WTC11 (cell line): ENCODE results near the gene RNPS1. TPM values are rescaled to one million over a fixed set of nuclear protein-coding genes. Genes with fewer than 3 reads are reported as not detected.
A peak's percentile ranks its signal among the peaks of the same experiment; 100 is the strongest.

ENCODE experiments used
- ATAC-seq: fragments of 200-7000 bp; cut with Tn5 transposase; 2 replicates; pipeline ENCODE4 v1.10.0; 2021; ENCODE audit warnings: mild to moderate bottlenecking, moderate library complexity
- CTCF ChIA-PET: fragments of 300-600 bp; sonication (Branson Sonifier 250); formaldehyde crosslinking; loops from one replicate; lab custom pipeline; 2021; ENCODE audit warnings: antibody characterized with exemption; lab: Charles Lee
- POLR2A ChIA-PET: fragments of 350-600 bp; sonication (Branson Sonifier 250); formaldehyde crosslinking; loops from one replicate; lab custom pipeline; 2021; ENCODE audit warnings: antibody characterized with exemption; lab: Charles Lee
- DNase-seq: peaks from one replicate; pipeline ENCODE4 v3.0.0; 2021; ENCODE audit warnings: low spot score
- H3K27ac Mint-ChIP-seq: 2 replicates; pipeline ENCODE4 v1.8.0; 2021; ENCODE audit warnings: mixed read lengths
- H3K27me3 Mint-ChIP-seq: 2 replicates; pipeline ENCODE4 v1.8.0; 2021; ENCODE audit warnings: low read depth, mild to moderate bottlenecking, moderate library complexity, mixed read lengths
- H3K36me3 Mint-ChIP-seq: 2 replicates; pipeline ENCODE4 v1.8.0; 2021; ENCODE audit warnings: mixed read lengths
- H3K4me1 Mint-ChIP-seq: 2 replicates; pipeline ENCODE4 v1.8.0; 2022; ENCODE audit warnings: mixed read lengths
- H3K4me3 Mint-ChIP-seq: 2 replicates; pipeline ENCODE4 v1.8.0; 2021; ENCODE audit warnings: mild to moderate bottlenecking, moderate library complexity, mixed read lengths
- H3K9me3 Mint-ChIP-seq: 2 replicates; pipeline ENCODE4 v1.8.0; 2021; ENCODE audit warnings: mixed read lengths
- ATF1 ChIP-seq: sonication (generic); formaldehyde crosslinking; IDR thresholded peaks from 2 replicates; pipeline ENCODE4 v1.8.1; 2023; ENCODE audit warnings: mild to moderate bottlenecking, moderate library complexity, missing genetic modification reagents
- CREM ChIP-seq: sonication (generic); formaldehyde crosslinking; IDR thresholded peaks from 2 replicates; pipeline ENCODE4 v1.8.1; 2022; ENCODE audit warnings: mild to moderate bottlenecking, missing genetic modification reagents, moderate library complexity
- ESRRA ChIP-seq: sonication (generic); formaldehyde crosslinking; IDR thresholded peaks from 2 replicates; pipeline ENCODE4 v1.8.1; 2022; ENCODE audit warnings: mild to moderate bottlenecking, missing genetic modification reagents, borderline replicate concordance
- ETV6 ChIP-seq: sonication (generic); formaldehyde crosslinking; IDR thresholded peaks from 2 replicates; pipeline ENCODE4 v1.8.1; 2022; ENCODE audit warnings: mild to moderate bottlenecking, missing genetic modification reagents
- IRF2 ChIP-seq: sonication (generic); formaldehyde crosslinking; IDR thresholded peaks from 2 replicates; pipeline ENCODE4 v1.8.0; 2022; ENCODE audit warnings: low read depth, missing genetic modification reagents, borderline replicate concordance
- JUN ChIP-seq: sonication (generic); formaldehyde crosslinking; IDR thresholded peaks from 2 replicates; pipeline ENCODE4 v1.8.0; 2023; ENCODE audit warnings: mild to moderate bottlenecking, missing genetic modification reagents
- KAT7 ChIP-seq: sonication (generic); formaldehyde crosslinking; IDR thresholded peaks from 2 replicates; pipeline ENCODE4 v1.8.1; 2023; ENCODE audit warnings: missing genetic modification reagents, mild to moderate bottlenecking, borderline replicate concordance
- MYBL2 ChIP-seq: sonication (generic); formaldehyde crosslinking; IDR thresholded peaks from 2 replicates; pipeline ENCODE4 v1.8.1; 2023; ENCODE audit warnings: mild to moderate bottlenecking, moderate library complexity, missing genetic modification reagents
- NFE2L1 ChIP-seq: sonication (generic); formaldehyde crosslinking; IDR thresholded peaks from 2 replicates; pipeline ENCODE4 v1.8.1; 2023; ENCODE audit warnings: missing genetic modification reagents
- OVOL2 ChIP-seq: fragments of 250-450 bp; sonication (Bioruptor Pico); IDR thresholded peaks from 2 replicates; pipeline ENCODE4 v1.9.0; 2021; ENCODE audit warnings: mild to moderate bottlenecking, borderline replicate concordance
- SMAD4 ChIP-seq: sonication (generic); formaldehyde crosslinking; IDR thresholded peaks from 2 replicates; pipeline ENCODE4 v1.8.0; 2022; ENCODE audit warnings: mild to moderate bottlenecking, missing genetic modification reagents
- ZBTB21 ChIP-seq: sonication (generic); formaldehyde crosslinking; IDR thresholded peaks from 2 replicates; pipeline ENCODE4 v1.8.1; 2023; ENCODE audit warnings: mild to moderate bottlenecking, missing genetic modification reagents, borderline replicate concordance
- ZNF121 ChIP-seq: sonication (generic); formaldehyde crosslinking; IDR thresholded peaks from 2 replicates; pipeline ENCODE4 v1.8.0; 2023; ENCODE audit warnings: missing genetic modification reagents
- ZNF396 ChIP-seq: fragments of 250-450 bp; sonication (Bioruptor Pico); IDR thresholded peaks from 2 replicates; pipeline ENCODE4 v1.8.0; 2021; ENCODE audit warnings: mild to moderate bottlenecking, moderate library complexity, borderline replicate concordance
- ZNF423 ChIP-seq: fragments of 250-450 bp; sonication (Bioruptor Pico); IDR thresholded peaks from 2 replicates; pipeline ENCODE4 v2.1.2; 2022; ENCODE audit warnings: mild to moderate bottlenecking, moderate library complexity
- total RNA-seq: library from RNA; stranded (reverse); gene quantifications from 3 replicates; pipeline ENCODE4 v1.2.3, GENCODE V29; 2021
- TF ChIP-seq, protein P1 (sequence below): sonication (generic); formaldehyde crosslinking; IDR thresholded peaks from 2 replicates; pipeline ENCODE4 v1.8.1; 2023; ENCODE audit warnings: mild to moderate bottlenecking, moderate library complexity, missing genetic modification reagents
- TF ChIP-seq, protein P2 (sequence below): sonication (generic); formaldehyde crosslinking; IDR thresholded peaks from 2 replicates; pipeline ENCODE4 v1.8.1; 2022; ENCODE audit warnings: low read depth, mild to moderate bottlenecking, moderate library complexity, missing genetic modification reagents, borderline replicate concordance
- TF ChIP-seq, protein P3 (sequence below): fragments of 250-450 bp; sonication (Bioruptor Pico); IDR thresholded peaks from 2 replicates; pipeline ENCODE4 v1.9.0; 2021; ENCODE audit warnings: mild to moderate bottlenecking
- TF ChIP-seq, protein P4 (sequence below): sonication (generic); formaldehyde crosslinking; IDR thresholded peaks from 2 replicates; pipeline ENCODE4 v1.8.1; 2023; ENCODE audit warnings: mild to moderate bottlenecking, missing genetic modification reagents, borderline replicate concordance
- TF ChIP-seq, protein P5 (sequence below): sonication (generic); formaldehyde crosslinking; IDR thresholded peaks from 2 replicates; pipeline ENCODE4 v1.8.0; 2022; ENCODE audit warnings: mild to moderate bottlenecking, missing genetic modification reagents
- TF ChIP-seq, protein P6 (sequence below): sonication (generic); formaldehyde crosslinking; IDR thresholded peaks from 2 replicates; pipeline ENCODE4 v1.8.0; 2023; ENCODE audit warnings: missing genetic modification reagents
- TF ChIP-seq, protein P7 (sequence below): sonication (generic); formaldehyde crosslinking; IDR thresholded peaks from 2 replicates; pipeline ENCODE4 v1.8.1; 2023; ENCODE audit warnings: mild to moderate bottlenecking, missing genetic modification reagents
- TF ChIP-seq, protein P8 (sequence below): fragments of 250-450 bp; sonication (Bioruptor Pico); IDR thresholded peaks from 2 replicates; pipeline ENCODE4 v1.8.0; 2021; ENCODE audit warnings: mild to moderate bottlenecking

Gene RNPS1
- total RNA-seq, 1 experiment from 2014 or later, result 331 TPM

DNA sequence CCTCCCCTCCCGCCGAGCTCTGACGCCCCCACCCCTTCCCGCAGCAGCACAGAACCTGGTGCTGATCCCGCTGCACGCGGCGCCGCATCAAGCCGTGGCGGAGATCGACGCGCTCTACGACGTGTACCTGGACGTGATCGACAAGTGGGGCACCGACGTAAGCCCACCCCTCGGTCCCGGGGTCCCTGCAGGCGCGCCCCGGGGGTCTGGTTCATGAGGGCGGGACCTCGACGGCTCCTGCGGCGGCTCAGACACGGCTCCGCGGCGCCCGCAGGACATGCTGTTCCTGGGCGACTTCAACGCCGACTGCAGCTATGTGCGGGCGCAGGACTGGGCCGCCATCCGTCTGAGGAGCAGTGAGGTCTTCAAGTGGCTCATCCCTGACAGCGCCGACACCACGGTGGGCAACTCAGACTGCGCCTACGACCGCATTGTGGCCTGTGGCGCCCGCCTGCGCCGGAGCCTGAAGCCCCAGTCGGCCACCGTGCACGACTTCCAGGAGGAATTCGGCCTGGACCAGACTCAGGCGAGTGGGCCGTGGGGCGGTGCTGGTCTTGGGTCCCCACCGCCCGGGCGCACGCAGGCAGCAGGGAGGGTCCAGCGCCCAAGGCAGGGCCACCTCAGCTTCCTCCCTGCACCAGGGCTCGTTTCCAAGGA, 30.3 kb downstream of the RNPS1 start:
- ChIA-PET CTCF (interaction anchor here (1.6 to 4.5 kb wide), 5 partner anchors 14 to 264 kb away, joined by 3 to 51 read pairs (median 17); partner anchors contain the start of genes CASKIN1, ECI1 and PGP), POLR2A (interaction anchor here (0.5 to 4.1 kb wide), 5 partner anchors 14 to 85 kb away, joined by 3 to 28 read pairs (median 3); partner anchors contain the start of genes ECI1 and PGP)
- ATAC-seq (peak; percentile 24), DNase-seq (peak; percentile 53)
- no peaks in the 10 kb centered on the region for H3K4me1 Mint-ChIP-seq
- H3K9me3 Mint-ChIP-seq, result no peaks in the 10 kb centered on the region
- peaks cover 16% of the 10 kb centered on the region for H3K27me3 Mint-ChIP-seq
- peaks cover 7% of the 10 kb centered on the region for H3K36me3 Mint-ChIP-seq
- H3K4me3 Mint-ChIP-seq, result peak overlapping the region; percentile 55
- H3K27ac Mint-ChIP-seq, result no peak overlapping the region
- TF ChIP-seq ATF1 (CRISPR knock-in tag) (no peak), ZBTB21 (CRISPR knock-in tag) (no peak), CREM (no peak), SMAD4 (CRISPR knock-in tag) (0 out of 2 replicates have a peak, but pooled peaks have one; percentile 57), ZNF423 (CRISPR knock-in tag) (peak; percentile 39; the same call in 1 of the 2 replicates), MYBL2 (CRISPR knock-in tag) (0 out of 2 replicates have a peak, but pooled peaks have one; percentile 14), IRF2 (CRISPR knock-in tag) (no peak), JUN (CRISPR knock-in tag) (no peak), OVOL2 (CRISPR knock-in tag) (no peak), ZNF396 (no peak), KAT7 (CRISPR knock-in tag) (no peak), ESRRA (CRISPR knock-in tag) (no peak), NFE2L1 (CRISPR knock-in tag) (no peak), ETV6 (CRISPR knock-in tag) (no peak), ZNF121 (CRISPR knock-in tag) (no peak)
- TF ChIP-seq, protein P1, sequence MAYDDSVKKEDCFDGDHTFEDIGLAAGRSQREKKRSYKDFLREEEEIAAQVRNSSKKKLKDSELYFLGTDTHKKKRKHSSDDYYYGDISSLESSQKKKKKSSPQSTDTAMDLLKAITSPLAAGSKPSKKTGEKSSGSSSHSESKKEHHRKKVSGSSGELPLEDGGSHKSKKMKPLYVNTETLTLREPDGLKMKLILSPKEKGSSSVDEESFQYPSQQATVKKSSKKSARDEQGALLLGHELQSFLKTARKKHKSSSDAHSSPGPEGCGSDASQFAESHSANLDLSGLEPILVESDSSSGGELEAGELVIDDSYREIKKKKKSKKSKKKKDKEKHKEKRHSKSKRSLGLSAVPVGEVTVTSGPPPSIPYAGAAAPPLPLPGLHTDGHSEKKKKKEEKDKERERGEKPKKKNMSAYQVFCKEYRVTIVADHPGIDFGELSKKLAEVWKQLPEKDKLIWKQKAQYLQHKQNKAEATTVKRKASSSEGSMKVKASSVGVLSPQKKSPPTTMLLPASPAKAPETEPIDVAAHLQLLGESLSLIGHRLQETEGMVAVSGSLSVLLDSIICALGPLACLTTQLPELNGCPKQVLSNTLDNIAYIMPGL, result peak; percentile 38; the same call in 1 of the 2 replicates
- TF ChIP-seq, protein P2, sequence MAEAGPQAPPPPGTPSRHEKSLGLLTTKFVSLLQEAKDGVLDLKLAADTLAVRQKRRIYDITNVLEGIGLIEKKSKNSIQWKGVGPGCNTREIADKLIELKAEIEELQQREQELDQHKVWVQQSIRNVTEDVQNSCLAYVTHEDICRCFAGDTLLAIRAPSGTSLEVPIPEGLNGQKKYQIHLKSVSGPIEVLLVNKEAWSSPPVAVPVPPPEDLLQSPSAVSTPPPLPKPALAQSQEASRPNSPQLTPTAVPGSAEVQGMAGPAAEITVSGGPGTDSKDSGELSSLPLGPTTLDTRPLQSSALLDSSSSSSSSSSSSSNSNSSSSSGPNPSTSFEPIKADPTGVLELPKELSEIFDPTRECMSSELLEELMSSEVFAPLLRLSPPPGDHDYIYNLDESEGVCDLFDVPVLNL (CRISPR knock-in tag), result no peak
- TF ChIP-seq, protein P3, sequence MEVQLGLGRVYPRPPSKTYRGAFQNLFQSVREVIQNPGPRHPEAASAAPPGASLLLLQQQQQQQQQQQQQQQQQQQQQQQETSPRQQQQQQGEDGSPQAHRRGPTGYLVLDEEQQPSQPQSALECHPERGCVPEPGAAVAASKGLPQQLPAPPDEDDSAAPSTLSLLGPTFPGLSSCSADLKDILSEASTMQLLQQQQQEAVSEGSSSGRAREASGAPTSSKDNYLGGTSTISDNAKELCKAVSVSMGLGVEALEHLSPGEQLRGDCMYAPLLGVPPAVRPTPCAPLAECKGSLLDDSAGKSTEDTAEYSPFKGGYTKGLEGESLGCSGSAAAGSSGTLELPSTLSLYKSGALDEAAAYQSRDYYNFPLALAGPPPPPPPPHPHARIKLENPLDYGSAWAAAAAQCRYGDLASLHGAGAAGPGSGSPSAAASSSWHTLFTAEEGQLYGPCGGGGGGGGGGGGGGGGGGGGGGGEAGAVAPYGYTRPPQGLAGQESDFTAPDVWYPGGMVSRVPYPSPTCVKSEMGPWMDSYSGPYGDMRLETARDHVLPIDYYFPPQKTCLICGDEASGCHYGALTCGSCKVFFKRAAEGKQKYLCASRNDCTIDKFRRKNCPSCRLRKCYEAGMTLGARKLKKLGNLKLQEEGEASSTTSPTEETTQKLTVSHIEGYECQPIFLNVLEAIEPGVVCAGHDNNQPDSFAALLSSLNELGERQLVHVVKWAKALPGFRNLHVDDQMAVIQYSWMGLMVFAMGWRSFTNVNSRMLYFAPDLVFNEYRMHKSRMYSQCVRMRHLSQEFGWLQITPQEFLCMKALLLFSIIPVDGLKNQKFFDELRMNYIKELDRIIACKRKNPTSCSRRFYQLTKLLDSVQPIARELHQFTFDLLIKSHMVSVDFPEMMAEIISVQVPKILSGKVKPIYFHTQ (CRISPR knock-in tag), result no peak
- TF ChIP-seq, protein P4, sequence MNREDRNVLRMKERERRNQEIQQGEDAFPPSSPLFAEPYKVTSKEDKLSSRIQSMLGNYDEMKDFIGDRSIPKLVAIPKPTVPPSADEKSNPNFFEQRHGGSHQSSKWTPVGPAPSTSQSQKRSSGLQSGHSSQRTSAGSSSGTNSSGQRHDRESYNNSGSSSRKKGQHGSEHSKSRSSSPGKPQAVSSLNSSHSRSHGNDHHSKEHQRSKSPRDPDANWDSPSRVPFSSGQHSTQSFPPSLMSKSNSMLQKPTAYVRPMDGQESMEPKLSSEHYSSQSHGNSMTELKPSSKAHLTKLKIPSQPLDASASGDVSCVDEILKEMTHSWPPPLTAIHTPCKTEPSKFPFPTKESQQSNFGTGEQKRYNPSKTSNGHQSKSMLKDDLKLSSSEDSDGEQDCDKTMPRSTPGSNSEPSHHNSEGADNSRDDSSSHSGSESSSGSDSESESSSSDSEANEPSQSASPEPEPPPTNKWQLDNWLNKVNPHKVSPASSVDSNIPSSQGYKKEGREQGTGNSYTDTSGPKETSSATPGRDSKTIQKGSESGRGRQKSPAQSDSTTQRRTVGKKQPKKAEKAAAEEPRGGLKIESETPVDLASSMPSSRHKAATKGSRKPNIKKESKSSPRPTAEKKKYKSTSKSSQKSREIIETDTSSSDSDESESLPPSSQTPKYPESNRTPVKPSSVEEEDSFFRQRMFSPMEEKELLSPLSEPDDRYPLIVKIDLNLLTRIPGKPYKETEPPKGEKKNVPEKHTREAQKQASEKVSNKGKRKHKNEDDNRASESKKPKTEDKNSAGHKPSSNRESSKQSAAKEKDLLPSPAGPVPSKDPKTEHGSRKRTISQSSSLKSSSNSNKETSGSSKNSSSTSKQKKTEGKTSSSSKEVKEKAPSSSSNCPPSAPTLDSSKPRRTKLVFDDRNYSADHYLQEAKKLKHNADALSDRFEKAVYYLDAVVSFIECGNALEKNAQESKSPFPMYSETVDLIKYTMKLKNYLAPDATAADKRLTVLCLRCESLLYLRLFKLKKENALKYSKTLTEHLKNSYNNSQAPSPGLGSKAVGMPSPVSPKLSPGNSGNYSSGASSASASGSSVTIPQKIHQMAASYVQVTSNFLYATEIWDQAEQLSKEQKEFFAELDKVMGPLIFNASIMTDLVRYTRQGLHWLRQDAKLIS (CRISPR knock-in tag), result no peak
- TF ChIP-seq, protein P5, sequence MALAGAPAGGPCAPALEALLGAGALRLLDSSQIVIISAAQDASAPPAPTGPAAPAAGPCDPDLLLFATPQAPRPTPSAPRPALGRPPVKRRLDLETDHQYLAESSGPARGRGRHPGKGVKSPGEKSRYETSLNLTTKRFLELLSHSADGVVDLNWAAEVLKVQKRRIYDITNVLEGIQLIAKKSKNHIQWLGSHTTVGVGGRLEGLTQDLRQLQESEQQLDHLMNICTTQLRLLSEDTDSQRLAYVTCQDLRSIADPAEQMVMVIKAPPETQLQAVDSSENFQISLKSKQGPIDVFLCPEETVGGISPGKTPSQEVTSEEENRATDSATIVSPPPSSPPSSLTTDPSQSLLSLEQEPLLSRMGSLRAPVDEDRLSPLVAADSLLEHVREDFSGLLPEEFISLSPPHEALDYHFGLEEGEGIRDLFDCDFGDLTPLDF (CRISPR knock-in tag), result 0 out of 2 replicates have a peak, but pooled peaks have one; percentile 20
- TF ChIP-seq, protein P6, sequence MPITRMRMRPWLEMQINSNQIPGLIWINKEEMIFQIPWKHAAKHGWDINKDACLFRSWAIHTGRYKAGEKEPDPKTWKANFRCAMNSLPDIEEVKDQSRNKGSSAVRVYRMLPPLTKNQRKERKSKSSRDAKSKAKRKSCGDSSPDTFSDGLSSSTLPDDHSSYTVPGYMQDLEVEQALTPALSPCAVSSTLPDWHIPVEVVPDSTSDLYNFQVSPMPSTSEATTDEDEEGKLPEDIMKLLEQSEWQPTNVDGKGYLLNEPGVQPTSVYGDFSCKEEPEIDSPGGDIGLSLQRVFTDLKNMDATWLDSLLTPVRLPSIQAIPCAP (CRISPR knock-in tag), result no peak
- TF ChIP-seq, protein P7, sequence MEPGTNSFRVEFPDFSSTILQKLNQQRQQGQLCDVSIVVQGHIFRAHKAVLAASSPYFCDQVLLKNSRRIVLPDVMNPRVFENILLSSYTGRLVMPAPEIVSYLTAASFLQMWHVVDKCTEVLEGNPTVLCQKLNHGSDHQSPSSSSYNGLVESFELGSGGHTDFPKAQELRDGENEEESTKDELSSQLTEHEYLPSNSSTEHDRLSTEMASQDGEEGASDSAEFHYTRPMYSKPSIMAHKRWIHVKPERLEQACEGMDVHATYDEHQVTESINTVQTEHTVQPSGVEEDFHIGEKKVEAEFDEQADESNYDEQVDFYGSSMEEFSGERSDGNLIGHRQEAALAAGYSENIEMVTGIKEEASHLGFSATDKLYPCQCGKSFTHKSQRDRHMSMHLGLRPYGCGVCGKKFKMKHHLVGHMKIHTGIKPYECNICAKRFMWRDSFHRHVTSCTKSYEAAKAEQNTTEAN, result no peak
- TF ChIP-seq, protein P8, sequence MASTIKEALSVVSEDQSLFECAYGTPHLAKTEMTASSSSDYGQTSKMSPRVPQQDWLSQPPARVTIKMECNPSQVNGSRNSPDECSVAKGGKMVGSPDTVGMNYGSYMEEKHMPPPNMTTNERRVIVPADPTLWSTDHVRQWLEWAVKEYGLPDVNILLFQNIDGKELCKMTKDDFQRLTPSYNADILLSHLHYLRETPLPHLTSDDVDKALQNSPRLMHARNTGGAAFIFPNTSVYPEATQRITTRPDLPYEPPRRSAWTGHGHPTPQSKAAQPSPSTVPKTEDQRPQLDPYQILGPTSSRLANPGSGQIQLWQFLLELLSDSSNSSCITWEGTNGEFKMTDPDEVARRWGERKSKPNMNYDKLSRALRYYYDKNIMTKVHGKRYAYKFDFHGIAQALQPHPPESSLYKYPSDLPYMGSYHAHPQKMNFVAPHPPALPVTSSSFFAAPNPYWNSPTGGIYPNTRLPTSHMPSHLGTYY (CRISPR knock-in tag), result no peak
